Fibroblast of lung (primary cell): ENCODE results near the gene SIAH3.

ENCODE experiments used
- EZH2 ChIP-seq: IDR thresholded peaks from 2 replicates; pipeline ENCODE4 v1.5.1; 2012; ENCODE audit warnings: low read length, control low read depth, mild to moderate bottlenecking; ENCODE audit errors: missing control alignments
- TF ChIP-seq, protein P1 (sequence below), 2 donors: IDR thresholded peaks in 1 of 2; conservative IDR thresholded peaks in 1 of 2; 1 replicate in 1 of 2; 2 replicates in 1 of 2; pipeline ENCODE4 v1.5.1; 2011 to 2012; ENCODE audit warnings: low read length in 2 of 2, control low read depth in 1 of 2, inconsistent platforms in 1 of 2, low read depth in 1 of 2, mild to moderate bottlenecking in 1 of 2

DNA sequence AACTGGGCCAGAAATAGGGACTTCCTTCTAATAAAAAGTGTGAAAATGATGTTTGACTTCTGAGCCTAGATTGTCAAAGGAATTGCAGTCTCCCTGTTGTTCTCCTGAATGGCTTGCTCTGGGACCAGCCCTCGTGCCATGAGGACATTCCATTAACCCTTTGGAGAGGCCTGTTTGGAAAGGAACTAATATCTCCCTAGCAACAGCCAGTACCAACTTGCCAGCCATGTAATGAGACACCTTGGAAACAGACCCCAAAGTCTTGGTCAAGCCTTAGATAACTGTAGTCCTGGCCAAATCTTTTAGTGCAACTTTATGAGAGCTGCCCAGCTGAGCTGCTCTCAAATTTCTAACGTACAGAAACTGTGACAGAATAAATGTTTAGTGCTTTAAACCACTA is 8.2 kb upstream of the SIAH3 start:
- TF ChIP-seq, protein P1, sequence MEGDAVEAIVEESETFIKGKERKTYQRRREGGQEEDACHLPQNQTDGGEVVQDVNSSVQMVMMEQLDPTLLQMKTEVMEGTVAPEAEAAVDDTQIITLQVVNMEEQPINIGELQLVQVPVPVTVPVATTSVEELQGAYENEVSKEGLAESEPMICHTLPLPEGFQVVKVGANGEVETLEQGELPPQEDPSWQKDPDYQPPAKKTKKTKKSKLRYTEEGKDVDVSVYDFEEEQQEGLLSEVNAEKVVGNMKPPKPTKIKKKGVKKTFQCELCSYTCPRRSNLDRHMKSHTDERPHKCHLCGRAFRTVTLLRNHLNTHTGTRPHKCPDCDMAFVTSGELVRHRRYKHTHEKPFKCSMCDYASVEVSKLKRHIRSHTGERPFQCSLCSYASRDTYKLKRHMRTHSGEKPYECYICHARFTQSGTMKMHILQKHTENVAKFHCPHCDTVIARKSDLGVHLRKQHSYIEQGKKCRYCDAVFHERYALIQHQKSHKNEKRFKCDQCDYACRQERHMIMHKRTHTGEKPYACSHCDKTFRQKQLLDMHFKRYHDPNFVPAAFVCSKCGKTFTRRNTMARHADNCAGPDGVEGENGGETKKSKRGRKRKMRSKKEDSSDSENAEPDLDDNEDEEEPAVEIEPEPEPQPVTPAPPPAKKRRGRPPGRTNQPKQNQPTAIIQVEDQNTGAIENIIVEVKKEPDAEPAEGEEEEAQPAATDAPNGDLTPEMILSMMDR (conservative IDR thresholded peaks at IDR 0.05 in 1 of 2, IDR thresholded peaks at IDR 0.05 in 1 of 2; ENCODE audit: low read depth in 1 of 2, low read length in 2 of 2) = no peak
- no peak for TF ChIP-seq EZH2
